Measurements from ENCODE around the gene RHCG.

The RHCG gene

DNA sequence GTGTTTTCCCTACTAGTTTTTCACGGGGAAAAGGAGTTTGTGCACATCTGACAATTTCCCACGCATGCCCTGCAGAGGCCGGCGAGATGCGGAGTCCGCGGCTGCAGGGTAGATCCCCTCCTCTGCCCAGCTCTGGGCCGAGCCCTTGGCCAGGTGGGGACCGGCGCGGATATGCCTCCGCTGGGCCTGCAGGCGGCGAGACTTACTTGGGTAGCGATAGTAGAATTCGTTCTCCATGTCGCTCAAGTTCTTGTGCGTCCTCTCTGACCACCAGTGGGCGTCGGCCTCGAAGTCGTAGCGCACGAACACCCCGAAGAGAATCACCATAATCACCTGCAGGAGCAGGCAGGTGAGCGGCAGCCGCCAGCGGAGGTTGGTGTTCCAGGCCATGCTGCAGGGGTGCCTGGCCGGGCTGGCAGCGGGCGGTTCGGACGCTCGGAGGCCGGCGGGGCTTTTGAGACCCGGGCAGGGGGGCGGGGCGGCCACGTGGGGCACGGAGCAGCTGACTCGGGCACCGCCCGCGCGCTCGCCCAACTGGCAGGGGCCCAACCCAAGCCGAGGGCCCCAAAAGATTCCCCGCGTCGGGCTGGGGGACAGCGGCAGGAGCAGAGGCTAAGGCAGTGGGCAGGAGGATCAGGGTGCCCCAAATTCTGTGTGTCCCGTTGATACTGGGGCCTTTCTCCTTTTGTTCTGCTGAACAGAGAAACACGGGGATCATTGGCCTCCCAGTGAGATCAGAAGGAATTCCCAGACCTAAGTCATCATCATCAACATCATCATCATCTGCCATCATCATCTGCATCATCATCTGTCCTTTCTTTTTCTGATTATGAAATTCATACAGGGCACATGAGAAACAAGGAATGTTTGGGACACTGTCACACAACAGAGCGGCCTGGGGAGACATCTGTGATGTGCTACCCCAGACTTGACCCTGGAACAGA is at the start of gene RHCG:
TSS of gene RHCG (minus strand) at position 429 of the 944 bp plus-strand sequence. CDS start at position 390, 39 bp downstream.
- DNase-seq, result peak; percentile 73

DNA sequence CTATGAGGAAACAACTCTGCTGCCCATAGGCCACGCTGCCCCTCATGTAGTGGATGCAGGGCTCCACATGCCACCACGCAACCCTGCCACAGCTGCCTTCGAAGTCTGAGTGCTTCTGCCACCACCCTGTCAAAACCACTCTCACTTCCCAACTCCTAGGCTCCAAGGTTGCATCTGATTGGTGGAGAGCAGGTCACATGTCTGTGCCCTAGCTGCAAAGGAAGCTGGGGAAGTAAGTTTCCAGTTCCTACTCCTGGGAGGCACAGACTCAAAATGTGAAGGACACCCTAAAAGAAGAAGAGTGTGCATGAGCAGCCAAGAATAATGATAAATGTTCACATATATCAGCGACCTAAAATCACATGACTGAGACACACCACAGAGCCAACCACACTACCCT is 47.0 kb upstream of the RHCG start:
- DNase-seq, result no peak

GRCh38 chr15:89542369-89542768 is 46.0 kb upstream of the RHCG start:
- DNase-seq, result no peak

GRCh38 chr15:89539027-89539426 is 42.6 kb upstream of the RHCG start:
- no peak for DNase-seq

- DNase-seq, result no peak
These were observed 37.6 kb upstream of the RHCG start for GRCh38 chr15:89533861-89534544.

- DNase-seq, result no peak
These were observed 35.6 kb upstream of the RHCG start for GRCh38 chr15:89531796-89532537.

DNA sequence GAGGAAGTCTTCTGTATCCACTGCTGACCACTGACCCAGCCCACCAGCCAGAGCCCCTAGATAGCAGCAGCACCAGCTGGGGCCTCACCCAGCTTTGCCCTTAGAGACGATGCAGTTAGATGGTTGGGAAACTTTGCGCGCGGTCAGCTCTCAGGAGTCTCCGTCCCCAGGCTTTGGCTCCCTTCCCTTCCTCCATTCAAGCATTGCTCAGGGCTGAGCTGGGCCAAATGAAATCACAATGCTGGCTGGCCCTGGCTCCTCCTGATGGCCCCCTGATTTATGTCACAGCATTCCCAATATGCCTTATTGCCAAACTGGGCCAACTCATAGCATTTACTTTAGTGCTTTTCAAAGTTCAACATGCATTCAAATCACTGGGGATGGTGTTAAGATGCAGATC is 34.6 kb upstream of the RHCG start:
- DNase-seq, result no peak

DNA sequence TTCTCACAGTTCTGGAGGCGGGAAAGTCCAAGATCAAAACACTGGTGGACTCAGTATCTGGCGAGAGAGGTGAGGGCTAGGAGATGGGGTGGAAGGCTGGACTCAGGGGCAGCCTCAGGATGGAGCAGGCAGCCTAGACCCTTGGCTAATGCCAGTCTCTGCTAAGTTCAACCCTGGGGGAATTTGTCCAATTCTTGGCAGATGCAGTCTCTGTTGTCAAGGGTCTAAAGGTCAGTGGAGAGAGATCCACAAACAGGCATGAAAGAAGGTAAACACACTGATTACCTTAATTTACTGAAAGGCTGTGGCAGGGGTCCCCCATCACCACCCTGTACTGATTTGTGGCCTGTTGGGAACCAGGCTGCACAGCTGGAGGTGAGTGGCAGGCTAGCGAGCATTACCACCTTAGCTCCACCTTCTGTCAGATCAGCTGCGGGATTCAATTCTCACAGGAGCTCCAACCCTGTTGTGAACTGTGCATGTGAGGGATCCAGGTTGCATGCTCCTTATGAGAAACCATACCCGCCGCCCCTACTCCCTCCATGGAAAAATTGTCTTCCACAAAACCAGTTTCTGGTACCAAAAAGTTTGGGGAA is 32.5 kb upstream of the RHCG start:
- DNase-seq, result no peak

GRCh38 chr15:89526601-89527441 is 30.4 kb upstream of the RHCG start:
- DNase-seq, result no peak

DNA sequence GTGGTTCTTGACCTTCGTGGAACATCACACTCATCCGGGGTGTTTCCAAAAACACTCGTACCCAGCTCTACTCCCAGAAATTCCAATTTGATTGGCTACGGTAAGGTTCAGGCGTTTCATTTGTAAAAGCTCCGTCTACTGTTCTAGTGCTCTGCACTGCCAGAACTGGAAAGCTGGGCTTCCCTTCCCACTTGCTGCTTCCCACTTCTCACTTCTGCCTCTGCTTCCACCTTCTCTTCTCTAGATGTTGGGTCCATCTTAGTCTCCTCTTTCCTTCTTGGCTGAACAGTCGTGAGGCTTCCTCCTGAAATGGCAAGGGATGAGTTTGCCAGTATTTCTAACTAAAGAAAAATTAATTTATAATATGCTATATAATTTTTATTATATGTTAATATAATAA is 29.8 kb upstream of the RHCG start:
- DNase-seq, result no peak

DNA sequence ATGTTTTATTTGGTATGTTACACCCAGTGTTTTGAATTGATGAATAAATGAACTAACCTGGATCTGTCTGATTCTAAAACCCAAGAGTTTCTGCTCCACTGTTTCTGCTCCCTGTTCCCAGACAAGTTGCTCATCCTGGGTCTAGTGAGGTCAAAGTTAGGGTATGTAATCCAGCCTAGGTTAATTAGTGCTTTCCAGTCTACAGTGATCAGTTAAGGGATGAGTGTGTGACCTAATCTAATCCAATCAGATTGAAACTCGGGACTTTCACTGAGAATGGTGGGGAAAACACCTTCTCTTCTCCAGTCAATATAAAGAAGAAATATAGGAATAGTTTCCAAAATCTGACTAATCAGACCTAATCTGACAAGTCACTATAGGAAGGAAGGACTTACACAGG is 27.8 kb upstream of the RHCG start:
- DNase-seq, result no peak

- DNase-seq, result no peak
These were observed 26.7 kb upstream of the RHCG start for GRCh38 chr15:89523101-89523500.

- DNase-seq, result no peak
These were observed 25.2 kb upstream of the RHCG start for GRCh38 chr15:89521605-89522004.

DNA sequence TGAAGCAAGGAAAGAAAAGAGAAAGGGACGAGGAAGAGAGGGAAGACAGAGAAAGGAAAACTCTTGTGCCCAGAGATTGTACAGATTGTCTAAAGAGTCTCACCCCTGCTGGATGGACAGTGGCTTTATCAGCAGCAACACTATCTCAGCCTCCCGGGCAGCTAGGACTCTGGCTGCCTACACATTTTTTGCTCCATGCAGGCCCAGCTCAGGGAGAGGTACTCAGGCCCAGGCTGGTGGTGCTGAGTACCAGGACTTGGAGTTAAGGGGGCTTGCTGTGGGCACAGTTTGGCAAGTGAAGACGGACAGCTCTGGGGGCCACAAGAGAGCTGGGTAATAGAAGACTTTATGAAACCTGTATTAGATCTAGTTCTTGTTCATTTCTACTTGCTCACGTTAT is 19.1 kb upstream of the RHCG start:
- no peak for DNase-seq

- DNase-seq, result no peak
These were observed 18.4 kb upstream of the RHCG start for GRCh38 chr15:89514596-89515406.

- DNase-seq, result no peak
These were observed 17.8 kb upstream of the RHCG start for GRCh38 chr15:89514186-89514585.

GRCh38 chr15:89513284-89513683 is 16.9 kb upstream of the RHCG start:
- DNase-seq, result no peak

DNA sequence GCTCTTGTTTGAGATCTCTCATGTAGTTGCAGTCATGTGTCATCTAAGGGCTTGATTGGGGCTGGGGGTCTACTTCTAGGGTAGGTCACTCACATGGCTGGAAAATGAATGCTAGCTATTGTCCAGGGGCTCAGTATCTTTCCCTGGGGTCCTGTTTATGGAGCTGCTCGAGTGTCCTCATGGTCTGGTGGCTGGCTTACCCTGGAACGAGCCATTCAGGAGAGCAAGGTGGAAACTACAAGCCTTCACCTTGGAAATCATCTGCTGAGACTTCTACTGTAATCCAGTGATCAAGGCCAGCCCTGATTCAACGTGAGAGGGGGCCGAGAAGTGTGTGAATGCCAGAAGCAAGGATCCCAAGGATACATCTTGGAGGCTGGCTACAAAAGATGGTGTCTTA is 16.2 kb upstream of the RHCG start:
- no peak for DNase-seq

DNA sequence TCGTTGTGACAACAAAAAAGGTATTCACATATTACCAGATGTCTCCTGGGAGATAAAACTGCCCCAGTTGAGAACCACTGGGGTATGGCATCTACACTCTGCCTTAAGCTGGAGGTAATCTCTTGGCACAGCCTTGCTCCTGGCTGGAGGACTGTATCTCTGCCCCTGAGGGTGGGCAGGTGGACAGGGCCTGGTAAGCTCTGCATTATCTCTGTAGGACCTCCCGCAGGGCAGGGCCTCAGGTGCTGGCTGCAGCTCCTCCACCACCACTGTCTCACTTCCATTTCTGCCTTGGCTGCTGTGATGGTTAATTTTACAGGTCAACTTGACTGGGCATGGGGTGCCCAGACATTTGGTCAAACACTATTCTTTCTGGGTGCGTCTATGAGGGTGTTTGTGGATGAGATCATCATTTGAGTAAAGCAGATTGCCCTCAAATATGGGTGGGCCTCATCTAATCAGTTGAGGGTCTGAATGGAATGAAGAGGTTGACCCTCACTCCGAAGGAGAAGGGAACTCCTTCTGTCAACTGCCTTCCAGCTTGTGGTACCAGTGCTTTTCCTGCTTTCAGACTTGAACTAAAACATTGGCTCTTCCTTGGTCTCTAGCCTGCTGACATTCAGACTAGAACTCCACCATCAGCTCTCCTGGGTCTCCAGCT is 9.8 kb upstream of the RHCG start:
- DNase-seq, result no peak

GRCh38 chr15:89504166-89504565 is 7.8 kb upstream of the RHCG start:
- no peak for DNase-seq

All from inflammatory macrophage treated with lipopolysaccharide for 4 hours (primary cell).